ENCODE results near the gene LRMDA. TPM values are rescaled to one million over a fixed set of nuclear protein-coding genes. Genes with fewer than 3 reads are reported as not detected.

The LRMDA gene
- polyA plus RNA-seq, 2 of the 4 experiments (the other 2 are of a cell fraction): 4.6 to 5.2 TPM

- TF ChIP-seq PBX3 (IDR thresholded peaks at IDR 0.05) (no peak), JUNB (IDR thresholded peaks at IDR 0.05) (no peak), EHF (CRISPR knock-in tag; IDR thresholded peaks at IDR 0.05) (no peak), FOSL2 (IDR thresholded peaks at IDR 0.05) (no peak), FOSL2 (CRISPR knock-in tag; IDR thresholded peaks at IDR 0.05) (no peak)
- no peaks in the 10 kb centered on the region for H3K9me3 ChIP-seq
- ChIA-PET CTCF (no interaction called here), POLR2A (interaction anchor here (1.2 kb wide), 1 partner anchor 136 kb away, joined by 3 read pairs; the partner anchor contains the start of gene ZNF503)
- WGBS (ENCODE audit: missing lambda C conversion rate): 74% methylated on average over 8 of the region's 8 CpGs
- ATAC-seq (no peak), DNase-seq (ENCODE audit: low read depth in 1 of 2, low spot score in 1 of 2) (no peak), FAIRE-seq (no peak)
- no peak overlapping the region for H3K4me3 ChIP-seq
- no peak overlapping the region for H3K27ac ChIP-seq
- H3K4me2 ChIP-seq: no peak overlapping the region
- H3K4me1 ChIP-seq: peaks cover 4% of the 10 kb centered on the region; the same call in 1 of the 3 replicates
Observed at GRCh38 chr10:75538144-75538543, 106.7 kb downstream of the LRMDA start.

- no peaks in the 10 kb centered on the region for H3K4me1 ChIP-seq
- ChIA-PET POLR2A (interaction anchor here (0.7 to 1.2 kb wide), 2 partner anchors 12 to 137 kb away, joined by 3 read pairs; partner anchors contain the start of gene ZNF503), CTCF (no interaction called here)
- H3K9me3 ChIP-seq: no peaks in the 10 kb centered on the region
- TF ChIP-seq HDAC2 (IDR thresholded peaks at IDR 0.05) (no peak), PBX3 (IDR thresholded peaks at IDR 0.05) (no peak), POLR2A (IDR thresholded peaks at IDR 0.05; ENCODE audit: low read length) (no peak)
- DNase-seq (ENCODE audit: low read depth in 1 of 2, low spot score in 1 of 2) (no peak), ATAC-seq (no peak), FAIRE-seq (no peak)
- H3K4me2 ChIP-seq: no peak overlapping the region
- no peak overlapping the region for H3K27ac ChIP-seq
- WGBS (ENCODE audit: missing lambda C conversion rate): 73% methylated on average over 1 of the region's 1 CpG
- H3K4me3 ChIP-seq: no peak overlapping the region
Observed at GRCh38 chr10:75538765-75539164, 107.3 kb downstream of the LRMDA start.

- no peaks in the 10 kb centered on the region for H3K4me1 ChIP-seq
- DNase-seq (ENCODE audit: low read depth in 1 of 2, low spot score in 1 of 2) (no peak), ATAC-seq (no peak), FAIRE-seq (no peak)
- no peaks in the 10 kb centered on the region for H3K9me3 ChIP-seq
- no peak overlapping the region for H3K4me2 ChIP-seq
- no peak for TF ChIP-seq EHF (CRISPR knock-in tag; IDR thresholded peaks at IDR 0.05)
- no peak for TF ChIP-seq FOXS1 (CRISPR knock-in tag; IDR thresholded peaks at IDR 0.05)
- TF ChIP-seq RARB (CRISPR knock-in tag; IDR thresholded peaks at IDR 0.05): no peak
- no peak for TF ChIP-seq REST (IDR thresholded peaks at IDR 0.05)
- no peak for TF ChIP-seq PHF8 (IDR thresholded peaks at IDR 0.05; ENCODE audit: borderline replicate concordance, low read depth)
- no peak for TF ChIP-seq MAZ (IDR thresholded peaks at IDR 0.05; ENCODE audit: borderline replicate concordance, low read depth, low read length)
- TF ChIP-seq CTCF (IDR thresholded peaks at IDR 0.05): no peak
- TF ChIP-seq SREBF2 (IDR thresholded peaks at IDR 0.05): no peak
- no peak overlapping the region for H3K4me3 ChIP-seq
- H3K27ac ChIP-seq: no peak overlapping the region
- ChIA-PET POLR2A (interaction anchor here (0.9 kb wide), 1 partner anchor 139 kb away, joined by 3 read pairs; the partner anchor contains the start of gene ZNF503), CTCF (no interaction called here)
- 17% methylated on average over 1 of the region's 1 CpG for WGBS (ENCODE audit: missing lambda C conversion rate)
Observed at GRCh38 chr10:75540357-75540966, 109.0 kb downstream of the LRMDA start.

Data from A549 (cell line).